Measurements from ENCODE around the gene GPR55. TPM values are rescaled to one million over a fixed set of nuclear protein-coding genes. Genes with fewer than 3 reads are reported as not detected.
A peak's percentile ranks its signal among the peaks of the same experiment; 100 is the strongest.

The GPR55 gene
- total and polyA plus RNA-seq, 2 donors, result 1.9 to 2.1 TPM

- Histone ChIP-seq H3K27ac (ENCODE audit: low read depth in 1 of 2, low read length in 1 of 2) (peak overlapping the region in 1 of 2 donors; percentile 14), H3K4me1 (ENCODE audit: control insufficient read depth in 2 of 2, insufficient read depth in 2 of 2, low read length in 2 of 2) (peaks cover 4 to 19% of the 10 kb centered on the region in 2 donors), H3K4me3 (ENCODE audit: low read length in 2 of 2) (no peak overlapping the region), H3K9me3 (ENCODE audit: control insufficient read depth in 2 of 2, insufficient read depth in 1 of 2, low read length in 1 of 2) (no peaks in the 10 kb centered on the region), H3K27me3 (ENCODE audit: control insufficient read depth in 2 of 2, insufficient read depth in 1 of 2, low read length in 1 of 2) (no peaks in the 10 kb centered on the region), H3K36me3 (ENCODE audit: control insufficient read depth in 2 of 2, insufficient read depth in 2 of 2, low read length in 1 of 2) (no peaks in the 10 kb centered on the region)
- DNase-seq (ENCODE audit: low read depth in 6 of 9, low spot score in 9 of 9), result no peak
- 82% methylated on average over 11 of the region's 11 CpGs for WGBS
Measured at GRCh38 chr2:230944123-230944653, 19.1 kb upstream of the GPR55 start.

GRCh38 chr2:230942920-230943896, 18.2 kb upstream of the GPR55 start:
- WGBS, result 55% methylated on average over 19 of the region's 19 CpGs
- H3K4me3 ChIP-seq (ENCODE audit: low read length in 2 of 2), result no peak overlapping the region

GRCh38 chr2:230942371-230942770, 17.3 kb upstream of the GPR55 start:
- no peak for DNase-seq (ENCODE audit: low read depth in 6 of 9, low spot score in 9 of 9)
- WGBS, result 94% methylated on average over 3 of the region's 3 CpGs
- Histone ChIP-seq H3K36me3 (ENCODE audit: control insufficient read depth in 2 of 2, insufficient read depth in 2 of 2, low read length in 1 of 2) (no peaks in the 10 kb centered on the region), H3K27me3 (ENCODE audit: control insufficient read depth in 2 of 2, insufficient read depth in 1 of 2, low read length in 1 of 2) (no peaks in the 10 kb centered on the region), H3K4me3 (ENCODE audit: low read length in 2 of 2) (no peak overlapping the region), H3K4me1 (ENCODE audit: control insufficient read depth in 2 of 2, insufficient read depth in 2 of 2, low read length in 2 of 2) (peaks cover 4 to 14% of the 10 kb centered on the region in 2 donors), H3K27ac (ENCODE audit: low read depth in 1 of 2, low read length in 1 of 2) (no peak overlapping the region), H3K9me3 (ENCODE audit: control insufficient read depth in 2 of 2, insufficient read depth in 1 of 2, low read length in 1 of 2) (peaks cover 0 to 4% of the 10 kb centered on the region in 2 donors)

More at GRCh38 chr2:230942920-230943896, 18.2 kb upstream of the GPR55 start:
- peaks cover 4 to 19% of the 10 kb centered on the region in 2 donors for H3K4me1 ChIP-seq (ENCODE audit: control insufficient read depth in 2 of 2, insufficient read depth in 2 of 2, low read length in 2 of 2)
- H3K27me3 ChIP-seq (ENCODE audit: control insufficient read depth in 2 of 2, insufficient read depth in 1 of 2, low read length in 1 of 2), result no peaks in the 10 kb centered on the region
- peak overlapping the region in 1 of 2 donors; percentile 24 for H3K27ac ChIP-seq (ENCODE audit: low read depth in 1 of 2, low read length in 1 of 2)
- H3K36me3 ChIP-seq (ENCODE audit: control insufficient read depth in 2 of 2, insufficient read depth in 2 of 2, low read length in 1 of 2), result no peaks in the 10 kb centered on the region
- peak in 1 of 9 donors; percentile 50 for DNase-seq (ENCODE audit: low read depth in 6 of 9, low spot score in 9 of 9)
- H3K9me3 ChIP-seq (ENCODE audit: control insufficient read depth in 2 of 2, insufficient read depth in 1 of 2, low read length in 1 of 2), result peaks cover 0 to 3% of the 10 kb centered on the region in 2 donors

- Histone ChIP-seq H3K4me3 (ENCODE audit: low read length in 2 of 2) (no peak overlapping the region), H3K27ac (ENCODE audit: low read depth in 1 of 2, low read length in 1 of 2) (no peak overlapping the region), H3K4me1 (ENCODE audit: control insufficient read depth in 2 of 2, insufficient read depth in 2 of 2, low read length in 2 of 2) (peaks cover 4 to 14% of the 10 kb centered on the region in 2 donors), H3K9me3 (ENCODE audit: control insufficient read depth in 2 of 2, insufficient read depth in 1 of 2, low read length in 1 of 2) (peaks cover 0 to 9% of the 10 kb centered on the region in 2 donors), H3K36me3 (ENCODE audit: control insufficient read depth in 2 of 2, insufficient read depth in 2 of 2, low read length in 1 of 2) (no peaks in the 10 kb centered on the region), H3K27me3 (ENCODE audit: control insufficient read depth in 2 of 2, insufficient read depth in 1 of 2, low read length in 1 of 2) (no peaks in the 10 kb centered on the region)
- WGBS, result 80% methylated on average over 14 of the region's 14 CpGs
- no peak for DNase-seq (ENCODE audit: low read depth in 6 of 9, low spot score in 9 of 9)
Measured at GRCh38 chr2:230941202-230942180, 16.4 kb upstream of the GPR55 start.

GRCh38 chr2:230940471-230940815, 15.4 kb upstream of the GPR55 start:
- H3K27me3 ChIP-seq (ENCODE audit: control insufficient read depth in 2 of 2, insufficient read depth in 1 of 2, low read length in 1 of 2), result no peaks in the 10 kb centered on the region
- H3K4me3 ChIP-seq (ENCODE audit: low read length in 2 of 2), result no peak overlapping the region
- DNase-seq (ENCODE audit: low read depth in 6 of 9, low spot score in 9 of 9), result no peak
- H3K27ac ChIP-seq (ENCODE audit: low read depth in 1 of 2, low read length in 1 of 2), result no peak overlapping the region
- WGBS, result 96% methylated on average over 9 of the region's 9 CpGs
- H3K9me3 ChIP-seq (ENCODE audit: control insufficient read depth in 2 of 2, insufficient read depth in 1 of 2, low read length in 1 of 2), result peaks cover 0 to 10% of the 10 kb centered on the region in 2 donors
- peaks cover 4 to 14% of the 10 kb centered on the region in 2 donors for H3K4me1 ChIP-seq (ENCODE audit: control insufficient read depth in 2 of 2, insufficient read depth in 2 of 2, low read length in 2 of 2)
- H3K36me3 ChIP-seq (ENCODE audit: control insufficient read depth in 2 of 2, insufficient read depth in 2 of 2, low read length in 1 of 2), result no peaks in the 10 kb centered on the region

- Histone ChIP-seq H3K36me3 (ENCODE audit: control insufficient read depth in 2 of 2, insufficient read depth in 2 of 2, low read length in 1 of 2) (no peaks in the 10 kb centered on the region), H3K27me3 (ENCODE audit: control insufficient read depth in 2 of 2, insufficient read depth in 1 of 2, low read length in 1 of 2) (no peaks in the 10 kb centered on the region), H3K27ac (ENCODE audit: low read depth in 1 of 2, low read length in 1 of 2) (no peak overlapping the region), H3K9me3 (ENCODE audit: control insufficient read depth in 2 of 2, insufficient read depth in 1 of 2, low read length in 1 of 2) (peaks cover 0 to 16% of the 10 kb centered on the region in 2 donors), H3K4me3 (ENCODE audit: low read length in 2 of 2) (no peak overlapping the region), H3K4me1 (ENCODE audit: control insufficient read depth in 2 of 2, insufficient read depth in 2 of 2, low read length in 2 of 2) (peaks cover 4 to 17% of the 10 kb centered on the region in 2 donors)
- WGBS, result 87% methylated on average over 18 of the region's 18 CpGs
- no peak for DNase-seq (ENCODE audit: low read depth in 6 of 9, low spot score in 9 of 9)
Measured at GRCh38 chr2:230939691-230940470, 14.8 kb upstream of the GPR55 start.

- 98% methylated on average over 7 of the region's 7 CpGs for WGBS
- H3K4me3 ChIP-seq (ENCODE audit: low read length in 2 of 2), result no peak overlapping the region
- H3K27ac ChIP-seq (ENCODE audit: low read depth in 1 of 2, low read length in 1 of 2), result no peak overlapping the region
- peaks cover 4 to 17% of the 10 kb centered on the region in 2 donors for H3K4me1 ChIP-seq (ENCODE audit: control insufficient read depth in 2 of 2, insufficient read depth in 2 of 2, low read length in 2 of 2)
- no peaks in the 10 kb centered on the region for H3K36me3 ChIP-seq (ENCODE audit: control insufficient read depth in 2 of 2, insufficient read depth in 2 of 2, low read length in 1 of 2)
- H3K9me3 ChIP-seq (ENCODE audit: control insufficient read depth in 2 of 2, insufficient read depth in 1 of 2, low read length in 1 of 2), result peaks cover 0 to 16% of the 10 kb centered on the region in 2 donors
- H3K27me3 ChIP-seq (ENCODE audit: control insufficient read depth in 2 of 2, insufficient read depth in 1 of 2, low read length in 1 of 2), result no peaks in the 10 kb centered on the region
- DNase-seq (ENCODE audit: low read depth in 6 of 9, low spot score in 9 of 9), result no peak
Measured at GRCh38 chr2:230939066-230939591, 14.1 kb upstream of the GPR55 start.

- no peak for DNase-seq (ENCODE audit: low read depth in 6 of 9, low spot score in 9 of 9)
- 90% methylated on average over 12 of the region's 12 CpGs for WGBS
- Histone ChIP-seq H3K36me3 (ENCODE audit: control insufficient read depth in 2 of 2, insufficient read depth in 2 of 2, low read length in 1 of 2) (no peaks in the 10 kb centered on the region), H3K27ac (ENCODE audit: low read depth in 1 of 2, low read length in 1 of 2) (no peak overlapping the region), H3K9me3 (ENCODE audit: control insufficient read depth in 2 of 2, insufficient read depth in 1 of 2, low read length in 1 of 2) (peaks cover 0 to 16% of the 10 kb centered on the region in 2 donors), H3K27me3 (ENCODE audit: control insufficient read depth in 2 of 2, insufficient read depth in 1 of 2, low read length in 1 of 2) (no peaks in the 10 kb centered on the region), H3K4me1 (ENCODE audit: control insufficient read depth in 2 of 2, insufficient read depth in 2 of 2, low read length in 2 of 2) (peaks cover 4 to 12% of the 10 kb centered on the region in 2 donors), H3K4me3 (ENCODE audit: low read length in 2 of 2) (no peak overlapping the region)
Measured at GRCh38 chr2:230938516-230939065, 13.5 kb upstream of the GPR55 start.

Data from thymus (tissue), 11 donors.